SK-N-SH treated with all-trans-retinoic acid at 6 μM for 48 hours (cell line): Measurements from ENCODE around the gene C13orf46.

Experiments
- CSDC2 ChIP-seq: fragments of 250-450 bp; sonication (Bioruptor Pico); IDR thresholded peaks from 2 replicates; pipeline ENCODE4 v1.5.0; 2020; ENCODE audit warnings: mild to moderate bottlenecking, moderate library complexity
- TF ChIP-seq, protein P1 (sequence below): fragments of 250-450 bp; sonication (Bioruptor Pico); IDR thresholded peaks from 2 replicates; pipeline ENCODE4 v1.8.0; 2020; ENCODE audit warnings: mild to moderate bottlenecking, moderate library complexity, borderline replicate concordance

DNA sequence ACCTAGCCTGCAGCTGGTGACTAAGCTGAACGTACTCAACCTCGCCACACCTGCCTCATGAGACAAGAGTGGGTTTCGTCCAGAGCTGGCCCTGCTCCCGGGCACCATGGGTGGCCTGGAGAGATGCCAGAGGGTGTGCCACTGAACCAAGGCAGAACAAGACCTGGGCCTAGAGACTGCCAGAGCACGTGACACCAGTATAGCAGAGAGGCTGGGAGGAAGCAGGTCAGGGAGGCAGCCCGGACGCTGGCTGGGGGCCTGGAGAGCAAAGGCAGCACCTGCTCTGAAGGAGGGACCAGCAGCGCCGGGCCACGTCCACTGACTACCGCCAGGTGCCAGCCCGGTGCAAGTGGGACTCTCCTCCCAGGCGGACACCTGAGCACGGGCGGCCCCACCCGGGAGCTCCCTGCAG is 7.3 kb upstream of the C13orf46 start:
- TF ChIP-seq, protein P1, sequence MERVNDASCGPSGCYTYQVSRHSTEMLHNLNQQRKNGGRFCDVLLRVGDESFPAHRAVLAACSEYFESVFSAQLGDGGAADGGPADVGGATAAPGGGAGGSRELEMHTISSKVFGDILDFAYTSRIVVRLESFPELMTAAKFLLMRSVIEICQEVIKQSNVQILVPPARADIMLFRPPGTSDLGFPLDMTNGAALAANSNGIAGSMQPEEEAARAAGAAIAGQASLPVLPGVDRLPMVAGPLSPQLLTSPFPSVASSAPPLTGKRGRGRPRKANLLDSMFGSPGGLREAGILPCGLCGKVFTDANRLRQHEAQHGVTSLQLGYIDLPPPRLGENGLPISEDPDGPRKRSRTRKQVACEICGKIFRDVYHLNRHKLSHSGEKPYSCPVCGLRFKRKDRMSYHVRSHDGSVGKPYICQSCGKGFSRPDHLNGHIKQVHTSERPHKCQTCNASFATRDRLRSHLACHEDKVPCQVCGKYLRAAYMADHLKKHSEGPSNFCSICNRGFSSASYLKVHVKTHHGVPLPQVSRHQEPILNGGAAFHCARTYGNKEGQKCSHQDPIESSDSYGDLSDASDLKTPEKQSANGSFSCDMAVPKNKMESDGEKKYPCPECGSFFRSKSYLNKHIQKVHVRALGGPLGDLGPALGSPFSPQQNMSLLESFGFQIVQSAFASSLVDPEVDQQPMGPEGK (CRISPR knock-in tag), result no peak
- TF ChIP-seq CSDC2 (CRISPR knock-in tag), result no peak
